HepG2 (cell line): ENCODE measurements around the gene CFAP54. TPM values are rescaled to one million over a fixed set of nuclear protein-coding genes. Genes with fewer than 3 reads are reported as not detected.

ENCODE experiments used
- ATAC-seq: fragments of 200-7000 bp; cut with Tn5 transposase; 3 replicates; pipeline ENCODE4 v1.9.1; 2020; ENCODE audit warnings: mild to moderate bottlenecking, moderate library complexity
- BruUV-seq: library from RNA; stranded (reverse); fragments of 400-500 nt; replicated peaks from 2 replicates; lab custom pipeline; 2021; lab: Mats Ljungman, UMichigan
- CTCF ChIA-PET: fragments of 300-600 bp; formaldehyde crosslinking; extraction: SDS; loops from one replicate; lab custom pipeline; 2021; ENCODE audit warnings: low total read pairs, inconsistent platforms, low intra/inter-chr PET ratio; lab: Yijun Ruan, JAX
- POLR2A ChIA-PET: fragments of 350-600 bp; sonication (Branson Sonifier 250); formaldehyde crosslinking; loops from one replicate; lab custom pipeline; 2020; ENCODE audit warnings: antibody characterized with exemption, inconsistent platforms; lab: Yijun Ruan, JAX
- DNase-seq: peaks from one replicate; pipeline ENCODE4 v3.0.0-alpha.2; 2015; ENCODE audit warnings: low spot score
- FAIRE-seq: peaks from 3 replicates; lab custom pipeline; 2011; peaks lifted over from hg19 to GRCh38; lab: Jason Lieb, UNC
- H2AFZ ChIP-seq: one replicate; pipeline ENCODE4 v1.6.1; 2011; ENCODE audit warnings: low read length, inconsistent platforms
- H3K27ac ChIP-seq: fragments of 300-600 bp; 3 replicates; pipeline ENCODE4 v1.8.0; 2011; ENCODE audit warnings: mixed run types, mild to moderate bottlenecking, mixed read lengths, low read length, inconsistent platforms; ENCODE audit not compliant: insufficient read depth; ENCODE audit errors: extremely low read length
- H3K27me3 ChIP-seq, 2 experiments: fragments of 200-600 bp in 1 of 2; 2 replicates in 1 of 2; 3 replicates in 1 of 2; pipeline versions ENCODE4 v1.6.0 to v1.8.0; 2011; ENCODE audit warnings: low read length in 2 of 2, mild to moderate bottlenecking in 2 of 2, moderate library complexity in 2 of 2, inconsistent platforms in 1 of 2; ENCODE audit not compliant: insufficient read depth in 2 of 2, control insufficient read depth in 1 of 2
- H3K36me3 ChIP-seq, 2 experiments: fragments of 200-600 bp in 1 of 2; replicated peaks in 1 of 2; 2 replicates in 1 of 2; 3 replicates in 1 of 2; pipeline versions ENCODE4 v1.5.1 to v1.8.0; 2011; ENCODE audit warnings: low read length in 2 of 2, inconsistent platforms in 1 of 2; ENCODE audit not compliant: insufficient read depth in 2 of 2, control insufficient read depth in 1 of 2
- H3K4me1 ChIP-seq: 2 replicates; pipeline ENCODE4 v1.5.1; 2012; ENCODE audit warnings: low read length, inconsistent platforms; ENCODE audit not compliant: insufficient read depth
- H3K4me2 ChIP-seq: 2 replicates; pipeline ENCODE4 v1.6.0; 2011; ENCODE audit warnings: low read depth, low read length, inconsistent platforms
- H3K4me3 ChIP-seq, 3 experiments: fragments of 200-600 bp in 1 of 3; sonication (generic), shearing (Covaris generic) in 1 of 3; replicated peaks in 1 of 3; 2 replicates each; pipeline ENCODE4 v1.5.1; 2011 to 2016; ENCODE audit warnings: low read length in 3 of 3, inconsistent platforms in 2 of 3, low read depth in 2 of 3, mild to moderate bottlenecking in 2 of 3, control low read depth in 1 of 3, mixed read lengths in 1 of 3; ENCODE audit not compliant: insufficient read depth in 1 of 3
- H3K79me2 ChIP-seq: one replicate; pipeline ENCODE4 v1.6.1; 2011; ENCODE audit warnings: low read length, inconsistent platforms; ENCODE audit not compliant: insufficient read depth
- H3K9ac ChIP-seq: 2 replicates; pipeline ENCODE4 v1.6.0; 2011; ENCODE audit warnings: mild to moderate bottlenecking, low read depth, low read length, inconsistent platforms; ENCODE audit not compliant: insufficient read depth
- H3K9me3 ChIP-seq: 2 replicates; pipeline ENCODE4 v1.5.1; 2012; ENCODE audit warnings: mild to moderate bottlenecking, low read length
- H4K20me1 ChIP-seq: 2 replicates; pipeline ENCODE4 v1.6.0; 2011; ENCODE audit warnings: inconsistent platforms, mild to moderate bottlenecking, low read length, moderate library complexity; ENCODE audit not compliant: insufficient read depth
- ARHGAP35 ChIP-seq: sonication (generic); formaldehyde crosslinking; IDR thresholded peaks from 2 replicates; pipeline ENCODE4 v1.9.0; 2022; ENCODE audit warnings: mild to moderate bottlenecking, inconsistent platforms, moderate library complexity, missing genetic modification reagents, borderline replicate concordance
- CEBPB ChIP-seq: IDR thresholded peaks from 2 replicates; pipeline ENCODE4 v1.6.1; 2011; ENCODE audit warnings: low read depth, low read length, improper control_type of control experiment, borderline replicate concordance
- E2F2 ChIP-seq: sonication (generic); formaldehyde crosslinking; IDR thresholded peaks from 2 replicates; pipeline ENCODE4 v1.4.0; 2020; ENCODE audit warnings: missing genetic modification reagents, borderline replicate concordance
- EED ChIP-seq: sonication (generic); formaldehyde crosslinking; IDR thresholded peaks from 2 replicates; pipeline ENCODE4 v1.5.0; 2020; ENCODE audit warnings: mild to moderate bottlenecking, missing genetic modification reagents
- GLMP ChIP-seq: sonication (generic); formaldehyde crosslinking; IDR thresholded peaks from 2 replicates; pipeline ENCODE4 v1.9.0; 2021; ENCODE audit warnings: missing genetic modification reagents, mild to moderate bottlenecking, borderline replicate concordance
- HDAC2 ChIP-seq: sonication (generic); formaldehyde crosslinking; IDR thresholded peaks from 2 replicates; pipeline ENCODE4 v1.4.0; 2020; ENCODE audit warnings: missing genetic modification reagents
- HOXA5 ChIP-seq: sonication (generic); formaldehyde crosslinking; IDR thresholded peaks from 2 replicates; pipeline ENCODE4 v1.4.0; 2020; ENCODE audit warnings: missing genetic modification reagents
- IKZF4 ChIP-seq: sonication (generic); formaldehyde crosslinking; IDR thresholded peaks from 2 replicates; pipeline ENCODE4 v1.5.1; 2020; ENCODE audit warnings: borderline replicate concordance, mild to moderate bottlenecking, low read depth, missing genetic modification reagents; ENCODE audit errors: not compliant biosample characterization
- MTA1 ChIP-seq: sonication (generic); formaldehyde crosslinking; IDR thresholded peaks from 2 replicates; pipeline ENCODE4 v1.4.0; 2020; ENCODE audit warnings: missing genetic modification reagents, mild to moderate bottlenecking, borderline replicate concordance
- NPAS2 ChIP-seq: sonication (generic); formaldehyde crosslinking; IDR thresholded peaks from 2 replicates; pipeline ENCODE4 v1.8.0; 2022; ENCODE audit warnings: mild to moderate bottlenecking, missing genetic modification reagents, borderline replicate concordance
- PBX3 ChIP-seq: sonication (generic); formaldehyde crosslinking; IDR thresholded peaks from 2 replicates; pipeline ENCODE4 v1.8.1; 2023; ENCODE audit warnings: missing genetic modification reagents, inconsistent platforms, borderline replicate concordance
- SIN3B ChIP-seq: fragments of 150-350 bp; IDR thresholded peaks from 2 replicates; pipeline ENCODE4 v1.6.1; 2014; ENCODE audit warnings: low read length
- SMAD9 ChIP-seq: sonication (generic); formaldehyde crosslinking; IDR thresholded peaks from 2 replicates; pipeline ENCODE4 v1.5.1; 2020; ENCODE audit warnings: mild to moderate bottlenecking, missing genetic modification reagents
- ZNF24 ChIP-seq: fragments of 450-650 bp; IDR thresholded peaks from 2 replicates; pipeline ENCODE4 v1.6.1; 2017; ENCODE audit warnings: antibody characterized with exemption, mild to moderate bottlenecking
- ZNF781 ChIP-seq: sonication (generic); formaldehyde crosslinking; IDR thresholded peaks from 2 replicates; pipeline ENCODE4 v1.5.1; 2020; ENCODE audit warnings: borderline replicate concordance, mild to moderate bottlenecking, missing genetic modification reagents; ENCODE audit errors: not compliant biosample characterization
- ZNF800 ChIP-seq: sonication (generic); formaldehyde crosslinking; IDR thresholded peaks from 2 replicates; pipeline ENCODE4 v1.4.0; 2020; ENCODE audit warnings: missing genetic modification reagents
- in situ Hi-C: cut with HindIII; loops from 2 replicates; pipeline ENCODE4 v1.10.0; 2017; ENCODE audit warnings: low pct_unique_long_range_greater_than_20kb; ENCODE audit not compliant: extremely low pct_ligation_motif_present
- intact Hi-C: fragments of 100-400 bp; cut with micrococcal nuclease; formaldehyde crosslinking; loops from one replicate; pipeline ENCODE4 v1.10.0; 2022; ENCODE audit not compliant: unreplicated experiment
- polyA plus RNA-seq, 8 experiments: library from polyadenylated mRNA; depleted of rRNA in 3 of 8; stranded (reverse) in 7 of 8; unstranded in 1 of 8; fragments of >200 nt; fragmentation: Illumina TruSeq in 4 of 8; extraction: Trizol in 4 of 8; gene quantifications; 2 replicates each; pipeline versions ENCODE4 v1.2.1 to v1.2.3, GENCODE V29; 2011 to 2016; ENCODE audit warnings: low read depth in 4 of 8, missing spikeins in 1 of 8, mixed read lengths in 1 of 8; ENCODE audit not compliant: insufficient read depth in 1 of 8
- total RNA-seq, 5 experiments: library from RNA; depleted of rRNA; stranded (reverse); fragments of >200 nt; fragmentation: Illumina TruSeq; extraction: Trizol; gene quantifications; 2 replicates each; pipeline ENCODE4 v1.2.3, GENCODE V29; 2016; ENCODE audit warnings: low read depth in 1 of 5
- TF ChIP-seq, protein P1 (sequence below): sonication (generic); formaldehyde crosslinking; IDR thresholded peaks from 2 replicates; pipeline ENCODE4 v1.9.0; 2021; ENCODE audit warnings: missing genetic modification reagents, borderline replicate concordance

The CFAP54 gene
- total and polyA plus RNA-seq, 2 of the 13 experiments (the other 11 are each of a cell fraction or from before 2014, with no cell fraction given), result not detected

GRCh38 chr12:96872961-96873360 is 383.6 kb downstream of the CFAP54 start:
- H3K4me2 ChIP-seq, result no peak overlapping the region
- H3K36me3 ChIP-seq, result no peaks in the 10 kb centered on the region
- H4K20me1 ChIP-seq, result no peaks in the 10 kb centered on the region
- no peak overlapping the region for H2AFZ ChIP-seq
- no peak for FAIRE-seq
- H3K27ac ChIP-seq, result no peak overlapping the region
- POLR2A ChIA-PET, result no interaction called here
- DNase-seq, result no peak
- CTCF ChIA-PET, result no interaction called here
- in situ Hi-C loops, result no loop called here
- no peaks in the 10 kb centered on the region for H3K27me3 ChIP-seq
- no peaks in the 10 kb centered on the region for H3K4me1 ChIP-seq
- H3K9ac ChIP-seq, result no peak overlapping the region
- BruUV-seq, result no TSS peak
- intact Hi-C loops, result no loop called here
- H3K79me2 ChIP-seq, result no peaks in the 10 kb centered on the region
- no peaks in the 10 kb centered on the region for H3K9me3 ChIP-seq
- no peak overlapping the region for H3K4me3 ChIP-seq
- no peak for ATAC-seq
- TF ChIP-seq E2F2 (CRISPR knock-in tag) (no peak), ZNF800 (CRISPR knock-in tag) (no peak), NPAS2 (CRISPR knock-in tag) (no peak), ARHGAP35 (no peak), SIN3B (no peak), HOXA5 (CRISPR knock-in tag) (no peak), SMAD9 (CRISPR knock-in tag) (no peak), ZNF24 (no peak), GLMP (CRISPR knock-in tag) (no peak), ZNF781 (CRISPR knock-in tag) (no peak), PBX3 (no peak), MTA1 (CRISPR knock-in tag) (no peak), IKZF4 (CRISPR knock-in tag) (no peak), CEBPB (no peak), EED (CRISPR knock-in tag) (no peak), HDAC2 (CRISPR knock-in tag) (no peak)
- TF ChIP-seq, protein P1, sequence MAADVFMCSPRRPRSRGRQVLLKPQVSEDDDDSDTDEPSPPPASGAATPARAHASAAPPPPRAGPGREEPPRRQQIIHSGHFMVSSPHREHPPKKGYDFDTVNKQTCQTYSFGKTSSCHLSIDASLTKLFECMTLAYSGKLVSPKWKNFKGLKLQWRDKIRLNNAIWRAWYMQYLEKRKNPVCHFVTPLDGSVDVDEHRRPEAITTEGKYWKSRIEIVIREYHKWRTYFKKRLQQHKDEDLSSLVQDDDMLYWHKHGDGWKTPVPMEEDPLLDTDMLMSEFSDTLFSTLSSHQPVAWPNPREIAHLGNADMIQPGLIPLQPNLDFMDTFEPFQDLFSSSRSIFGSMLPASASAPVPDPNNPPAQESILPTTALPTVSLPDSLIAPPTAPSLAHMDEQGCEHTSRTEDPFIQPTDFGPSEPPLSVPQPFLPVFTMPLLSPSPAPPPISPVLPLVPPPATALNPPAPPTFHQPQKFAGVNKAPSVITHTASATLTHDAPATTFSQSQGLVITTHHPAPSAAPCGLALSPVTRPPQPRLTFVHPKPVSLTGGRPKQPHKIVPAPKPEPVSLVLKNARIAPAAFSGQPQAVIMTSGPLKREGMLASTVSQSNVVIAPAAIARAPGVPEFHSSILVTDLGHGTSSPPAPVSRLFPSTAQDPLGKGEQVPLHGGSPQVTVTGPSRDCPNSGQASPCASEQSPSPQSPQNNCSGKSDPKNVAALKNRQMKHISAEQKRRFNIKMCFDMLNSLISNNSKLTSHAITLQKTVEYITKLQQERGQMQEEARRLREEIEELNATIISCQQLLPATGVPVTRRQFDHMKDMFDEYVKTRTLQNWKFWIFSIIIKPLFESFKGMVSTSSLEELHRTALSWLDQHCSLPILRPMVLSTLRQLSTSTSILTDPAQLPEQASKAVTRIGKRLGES (CRISPR knock-in tag), result no peak
